Mesothelial cell of epicardium (in vitro differentiated cells): Measurements from ENCODE around the gene ZNF160. TPM values are rescaled to one million over a fixed set of nuclear protein-coding genes. Genes with fewer than 3 reads are reported as not detected.
"Not testable (repeated sequence)": the region's sequence is repeated elsewhere in the genome, so short reads cannot be mapped to it uniquely, and the experiment has no call there.

ENCODE experiments used
- DNase-seq, 2 experiments: peaks; one replicate each; pipeline ENCODE4 v3.0.0; 2021; ENCODE audit warnings: low spot score in 2 of 2; ENCODE audit not compliant: unreplicated experiment in 2 of 2
- H3K27ac Mint-ChIP-seq: 2 replicates; pipeline ENCODE4 v1.8.0; 2021; ENCODE audit warnings: mixed read lengths
- H3K27me3 Mint-ChIP-seq: 2 replicates; pipeline ENCODE4 v1.8.0; 2021; ENCODE audit warnings: low read depth, mixed read lengths
- H3K36me3 Mint-ChIP-seq: 2 replicates; pipeline ENCODE4 v1.8.0; 2021; ENCODE audit warnings: mixed read lengths
- H3K4me1 Mint-ChIP-seq: 2 replicates; pipeline ENCODE4 v1.8.0; 2021; ENCODE audit warnings: mixed read lengths
- H3K4me3 Mint-ChIP-seq: 2 replicates; pipeline ENCODE4 v1.8.0; 2021; ENCODE audit warnings: mild to moderate bottlenecking, moderate library complexity, mixed read lengths
- H3K9me3 Mint-ChIP-seq: 2 replicates; pipeline ENCODE4 v1.8.0; 2021; ENCODE audit warnings: mixed read lengths
- total RNA-seq: library from RNA; stranded (reverse); gene quantifications from 3 replicates; pipeline ENCODE4 v1.2.1, GENCODE V29; 2021
- TF ChIP-seq, protein P1 (sequence below): fragments of 200-600 bp; sonication (generic); IDR thresholded peaks from one replicate; pipeline ENCODE4 v1.5.0; 2021; ENCODE audit warnings: antibody characterized with exemption; ENCODE audit not compliant: unreplicated experiment

The ZNF160 gene
- total RNA-seq, 1 donor from 2014 or later: 71.0 TPM

GRCh38 chr19:53131727-53132126 is 28.5 kb upstream of the ZNF160 start:
- TF ChIP-seq, protein P1, sequence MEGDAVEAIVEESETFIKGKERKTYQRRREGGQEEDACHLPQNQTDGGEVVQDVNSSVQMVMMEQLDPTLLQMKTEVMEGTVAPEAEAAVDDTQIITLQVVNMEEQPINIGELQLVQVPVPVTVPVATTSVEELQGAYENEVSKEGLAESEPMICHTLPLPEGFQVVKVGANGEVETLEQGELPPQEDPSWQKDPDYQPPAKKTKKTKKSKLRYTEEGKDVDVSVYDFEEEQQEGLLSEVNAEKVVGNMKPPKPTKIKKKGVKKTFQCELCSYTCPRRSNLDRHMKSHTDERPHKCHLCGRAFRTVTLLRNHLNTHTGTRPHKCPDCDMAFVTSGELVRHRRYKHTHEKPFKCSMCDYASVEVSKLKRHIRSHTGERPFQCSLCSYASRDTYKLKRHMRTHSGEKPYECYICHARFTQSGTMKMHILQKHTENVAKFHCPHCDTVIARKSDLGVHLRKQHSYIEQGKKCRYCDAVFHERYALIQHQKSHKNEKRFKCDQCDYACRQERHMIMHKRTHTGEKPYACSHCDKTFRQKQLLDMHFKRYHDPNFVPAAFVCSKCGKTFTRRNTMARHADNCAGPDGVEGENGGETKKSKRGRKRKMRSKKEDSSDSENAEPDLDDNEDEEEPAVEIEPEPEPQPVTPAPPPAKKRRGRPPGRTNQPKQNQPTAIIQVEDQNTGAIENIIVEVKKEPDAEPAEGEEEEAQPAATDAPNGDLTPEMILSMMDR: no peak
- Mint-ChIP-seq H3K4me1 (peaks cover 26% of the 10 kb centered on the region), H3K9me3 (peaks cover 15% of the 10 kb centered on the region), H3K27ac (peak overlapping the region; percentile 84), H3K27me3 (no peaks in the 10 kb centered on the region), H3K4me3 (peak overlapping the region; percentile 86), H3K36me3 (peaks cover 12% of the 10 kb centered on the region)
- no peak for DNase-seq

DNA sequence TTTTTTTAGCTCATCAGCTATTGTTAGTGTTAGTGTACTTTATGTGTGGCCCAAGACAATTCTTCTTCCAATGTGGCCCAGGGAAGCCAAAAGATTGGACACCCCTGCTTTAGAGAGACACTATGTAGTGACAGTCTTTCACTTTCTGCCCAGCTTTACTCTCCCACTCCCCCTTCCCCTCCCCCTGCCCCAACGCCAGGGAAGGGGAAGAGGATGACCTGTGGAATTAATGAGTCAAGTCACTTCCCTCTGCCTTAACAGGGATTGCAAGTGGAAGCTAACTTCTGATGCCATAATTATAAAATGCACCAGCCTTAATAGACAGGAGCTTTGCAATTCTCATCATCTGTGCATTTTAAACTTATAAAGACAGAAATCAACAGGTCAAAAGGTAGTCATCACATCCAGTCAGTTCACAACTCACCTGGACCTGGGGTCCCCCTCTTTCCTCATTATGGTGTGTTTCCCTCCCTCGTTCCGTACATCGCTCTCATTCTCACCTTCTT is 27.9 kb upstream of the ZNF160 start:
- TF ChIP-seq, protein P1: no peak
- Mint-ChIP-seq H3K27ac (no peak overlapping the region), H3K27me3 (no peaks in the 10 kb centered on the region), H3K9me3 (peaks cover 9% of the 10 kb centered on the region), H3K4me3 (peak overlapping the region; percentile 86), H3K4me1 (peaks cover 28% of the 10 kb centered on the region), H3K36me3 (peaks cover 9% of the 10 kb centered on the region)
- DNase-seq: no peak

DNA sequence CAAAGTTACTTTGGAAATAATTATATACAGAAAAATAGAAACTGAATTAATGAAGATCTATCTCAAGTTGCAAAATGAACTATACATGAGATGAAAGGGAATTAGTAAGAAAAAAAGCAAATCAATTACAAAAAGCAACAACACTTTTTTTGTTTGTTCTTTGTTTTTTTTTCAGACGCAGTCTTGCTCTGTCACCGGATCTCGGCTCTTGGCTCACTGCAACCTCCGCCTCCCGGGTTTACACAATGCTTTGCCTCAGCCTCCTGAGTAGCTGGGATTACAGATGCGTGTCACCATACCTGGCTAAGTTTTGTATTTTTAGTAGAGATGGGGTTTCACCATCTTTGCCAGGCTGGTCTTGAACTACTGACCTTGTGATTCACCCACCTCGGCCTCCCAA is 27.3 kb upstream of the ZNF160 start:
- Mint-ChIP-seq H3K36me3 (peaks cover 10% of the 10 kb centered on the region), H3K27me3 (no peaks in the 10 kb centered on the region), H3K27ac (no peak overlapping the region), H3K4me3 (no peak overlapping the region), H3K4me1 (peaks cover 28% of the 10 kb centered on the region), H3K9me3 (peaks cover 5% of the 10 kb centered on the region)
- TF ChIP-seq, protein P1: no peak
- DNase-seq: no peak

DNA sequence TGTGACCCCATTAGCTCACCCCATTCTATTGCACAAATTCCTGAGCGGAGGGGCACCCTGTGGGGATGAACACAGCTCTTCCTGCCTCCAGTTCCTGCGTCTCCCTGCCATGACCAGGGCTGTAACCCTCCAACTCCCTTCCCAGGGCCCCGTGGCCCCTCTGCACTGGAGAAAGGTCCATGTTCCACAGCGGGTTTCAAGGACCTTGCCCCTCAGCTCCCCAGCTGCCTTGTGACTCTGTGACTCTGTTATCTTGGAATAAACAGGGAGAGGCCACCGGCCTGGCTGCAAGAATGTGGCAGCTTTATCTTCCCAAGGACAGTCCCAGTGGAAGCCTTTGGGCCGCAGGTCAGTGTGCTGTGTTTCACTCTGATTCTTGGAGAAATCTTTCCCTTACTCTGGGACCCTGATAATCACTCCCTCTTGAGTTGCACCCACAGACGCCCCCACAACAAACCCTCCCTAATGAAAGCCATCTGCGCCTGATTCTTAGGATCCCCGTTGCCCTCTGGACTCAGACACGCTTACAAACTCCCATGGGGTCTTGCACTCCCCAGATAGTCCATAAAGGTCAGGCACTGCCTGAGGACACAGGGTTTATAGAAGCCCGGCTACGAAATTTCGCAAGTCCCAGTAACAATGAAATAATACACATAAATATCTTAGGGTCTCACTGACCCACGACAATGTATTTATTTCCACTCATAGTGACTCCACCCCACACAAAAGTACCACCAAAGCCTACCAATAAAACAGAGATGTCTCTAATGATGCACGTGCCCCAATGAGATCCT is 23.7 kb upstream of the ZNF160 start:
- H3K27ac Mint-ChIP-seq, H3K9me3 Mint-ChIP-seq, DNase-seq, H3K4me3 Mint-ChIP-seq, H3K27me3 Mint-ChIP-seq: not testable (repeated sequence)
- H3K36me3 Mint-ChIP-seq: peaks cover 26% of the 10 kb centered on the region
- H3K4me1 Mint-ChIP-seq: peaks cover 17% of the 10 kb centered on the region

- TF ChIP-seq, protein P1: no peak
- no peaks in the 10 kb centered on the region for H3K27me3 Mint-ChIP-seq
- H3K9me3 Mint-ChIP-seq: peaks cover 13% of the 10 kb centered on the region
- H3K27ac Mint-ChIP-seq: no peak overlapping the region
- H3K4me3 Mint-ChIP-seq: no peak overlapping the region
- peaks cover 6% of the 10 kb centered on the region for H3K4me1 Mint-ChIP-seq
- H3K36me3 Mint-ChIP-seq: peaks cover 45% of the 10 kb centered on the region
- no peak for DNase-seq
These were observed 20.2 kb upstream of the ZNF160 start for GRCh38 chr19:53123400-53123799.

- no peak overlapping the region for H3K27ac Mint-ChIP-seq
- no peak overlapping the region for H3K4me3 Mint-ChIP-seq
- peaks cover 78% of the 10 kb centered on the region for H3K36me3 Mint-ChIP-seq
- no peaks in the 10 kb centered on the region for H3K4me1 Mint-ChIP-seq
- peaks cover 20% of the 10 kb centered on the region for H3K9me3 Mint-ChIP-seq
- DNase-seq: no peak
- no peaks in the 10 kb centered on the region for H3K27me3 Mint-ChIP-seq
- TF ChIP-seq, protein P1: no peak
These were observed 9.1 kb upstream of the ZNF160 start for GRCh38 chr19:53112286-53112685.
